Measurements from ENCODE around the gene ALG8. TPM values are rescaled to one million over a fixed set of nuclear protein-coding genes. Genes with fewer than 3 reads are reported as not detected.

The ALG8 gene
- total RNA-seq, 1 experiment from 2014 or later: 188 TPM

DNA sequence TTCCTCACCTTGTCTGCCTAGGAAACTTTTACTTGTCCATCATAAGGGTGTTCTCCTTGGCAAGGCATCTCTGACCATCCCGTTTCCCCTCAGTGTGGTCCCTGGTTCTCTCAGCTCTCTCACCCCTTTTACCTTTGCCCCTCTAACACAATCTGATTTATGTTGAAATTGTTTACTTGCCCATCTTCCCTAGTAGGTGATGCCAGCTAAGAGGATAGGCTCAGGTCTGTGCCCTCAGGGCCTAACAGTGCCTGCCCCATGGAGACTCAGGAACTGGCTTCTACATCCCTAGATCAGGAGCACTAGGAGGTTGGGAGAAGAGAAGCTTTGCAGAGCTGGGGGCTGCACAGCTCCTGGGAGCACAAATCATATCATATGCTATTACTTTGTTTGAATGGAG is 21.1 kb upstream of the ALG8 start:
- no peak for DNase-seq
- POLR2A ChIA-PET: no interaction called here
- TF ChIP-seq, protein P1, sequence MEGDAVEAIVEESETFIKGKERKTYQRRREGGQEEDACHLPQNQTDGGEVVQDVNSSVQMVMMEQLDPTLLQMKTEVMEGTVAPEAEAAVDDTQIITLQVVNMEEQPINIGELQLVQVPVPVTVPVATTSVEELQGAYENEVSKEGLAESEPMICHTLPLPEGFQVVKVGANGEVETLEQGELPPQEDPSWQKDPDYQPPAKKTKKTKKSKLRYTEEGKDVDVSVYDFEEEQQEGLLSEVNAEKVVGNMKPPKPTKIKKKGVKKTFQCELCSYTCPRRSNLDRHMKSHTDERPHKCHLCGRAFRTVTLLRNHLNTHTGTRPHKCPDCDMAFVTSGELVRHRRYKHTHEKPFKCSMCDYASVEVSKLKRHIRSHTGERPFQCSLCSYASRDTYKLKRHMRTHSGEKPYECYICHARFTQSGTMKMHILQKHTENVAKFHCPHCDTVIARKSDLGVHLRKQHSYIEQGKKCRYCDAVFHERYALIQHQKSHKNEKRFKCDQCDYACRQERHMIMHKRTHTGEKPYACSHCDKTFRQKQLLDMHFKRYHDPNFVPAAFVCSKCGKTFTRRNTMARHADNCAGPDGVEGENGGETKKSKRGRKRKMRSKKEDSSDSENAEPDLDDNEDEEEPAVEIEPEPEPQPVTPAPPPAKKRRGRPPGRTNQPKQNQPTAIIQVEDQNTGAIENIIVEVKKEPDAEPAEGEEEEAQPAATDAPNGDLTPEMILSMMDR (IDR thresholded peaks at IDR 0.05; ENCODE audit: insufficient read depth in 1 of 2, low read depth in 1 of 2, low read length in 1 of 2, severe bottlenecking in 1 of 2, unreplicated experiment in 1 of 2): no peak

DNA sequence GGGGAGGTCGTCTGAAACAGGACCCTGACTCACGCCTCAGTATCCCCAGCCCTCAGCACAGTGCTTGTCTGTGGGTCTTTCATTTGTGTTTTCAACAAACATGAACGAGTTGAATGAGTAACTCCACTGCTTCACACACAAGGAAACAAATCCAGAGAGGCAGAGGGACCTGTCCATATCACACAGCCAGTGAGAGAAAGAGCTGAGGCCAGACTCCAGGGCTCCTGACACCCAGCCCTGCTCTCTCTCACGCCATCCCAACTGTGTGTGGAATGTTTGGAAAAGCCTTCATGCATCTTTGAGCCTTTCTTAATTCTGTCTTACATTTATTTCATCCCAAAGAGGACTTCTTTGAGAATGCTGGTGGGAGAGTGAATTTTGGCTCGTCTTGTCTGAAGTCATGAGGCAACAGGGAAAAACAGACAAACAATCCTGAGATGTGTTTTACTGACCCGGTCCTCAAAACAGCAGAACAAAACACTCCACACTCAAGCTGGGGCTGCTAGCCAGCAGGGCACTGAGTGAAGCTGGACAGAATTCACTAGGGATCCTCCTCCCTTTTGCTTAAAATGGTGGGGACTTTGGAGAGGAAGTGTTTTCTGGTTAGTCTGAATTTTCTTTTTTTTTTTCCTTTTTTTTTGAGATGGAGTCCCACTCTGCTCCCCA is 19.7 kb upstream of the ALG8 start:
- BruUV-seq (replicated peaks): no TSS peak
- Mint-ChIP-seq H3K4me3 (ENCODE audit: unreplicated experiment) (no peak overlapping the region), H3K9me3 (ENCODE audit: unreplicated experiment) (no peaks in the 10 kb centered on the region), H3K27me3 (ENCODE audit: insufficient read depth, unreplicated experiment) (no peaks in the 10 kb centered on the region), H3K27ac (ENCODE audit: unreplicated experiment) (no peak overlapping the region), H3K36me3 (ENCODE audit: insufficient read depth, unreplicated experiment) (peaks cover 5% of the 10 kb centered on the region), H3K4me1 (ENCODE audit: low read depth, unreplicated experiment) (no peaks in the 10 kb centered on the region)
- no peak overlapping the region for H3K4me3 ChIP-seq (ENCODE audit: low read depth, low read length)
- ChIA-PET CTCF (no interaction called here), POLR2A (no interaction called here)
- no peaks in the 10 kb centered on the region for H3K27me3 ChIP-seq (replicated peaks; ENCODE audit: control insufficient read depth, insufficient read depth, low read length)
- no peak for DNase-seq
- no peaks in the 10 kb centered on the region for H3K4me1 ChIP-seq
- intact Hi-C loops (cut with micrococcal nuclease; ENCODE audit: unreplicated experiment): no loop called here
- H3K9me3 ChIP-seq: no peaks in the 10 kb centered on the region
- H3K36me3 ChIP-seq (ENCODE audit: control insufficient read depth, insufficient read depth, low read length): no peaks in the 10 kb centered on the region
- TF ChIP-seq, protein P1 (IDR thresholded peaks at IDR 0.05; ENCODE audit: insufficient read depth in 1 of 2, low read depth in 1 of 2, low read length in 1 of 2, severe bottlenecking in 1 of 2, unreplicated experiment in 1 of 2): no peak

More for the DNA sequence above, 21.1 kb upstream of the ALG8 start:
- Mint-ChIP-seq H3K36me3 (ENCODE audit: insufficient read depth, unreplicated experiment) (peaks cover 5% of the 10 kb centered on the region), H3K4me1 (ENCODE audit: low read depth, unreplicated experiment) (no peaks in the 10 kb centered on the region), H3K27me3 (ENCODE audit: insufficient read depth, unreplicated experiment) (no peaks in the 10 kb centered on the region), H3K9me3 (ENCODE audit: unreplicated experiment) (no peaks in the 10 kb centered on the region), H3K4me3 (ENCODE audit: unreplicated experiment) (no peak overlapping the region), H3K27ac (ENCODE audit: unreplicated experiment) (no peak overlapping the region)
- intact Hi-C loops (cut with micrococcal nuclease; ENCODE audit: unreplicated experiment): no loop called here
- Histone ChIP-seq H3K9me3 (no peaks in the 10 kb centered on the region), H3K4me1 (no peaks in the 10 kb centered on the region), H3K4me3 (ENCODE audit: low read depth, low read length) (no peak overlapping the region), H3K36me3 (ENCODE audit: control insufficient read depth, insufficient read depth, low read length) (no peaks in the 10 kb centered on the region), H3K27me3 (replicated peaks; ENCODE audit: control insufficient read depth, insufficient read depth, low read length) (no peaks in the 10 kb centered on the region)
- CTCF ChIA-PET: interaction anchor here (1.0 kb wide), 1 partner anchor 11 kb away, joined by 8 read pairs; no protein-coding TSS in a partner anchor
- BruUV-seq (replicated peaks): no TSS peak

DNA sequence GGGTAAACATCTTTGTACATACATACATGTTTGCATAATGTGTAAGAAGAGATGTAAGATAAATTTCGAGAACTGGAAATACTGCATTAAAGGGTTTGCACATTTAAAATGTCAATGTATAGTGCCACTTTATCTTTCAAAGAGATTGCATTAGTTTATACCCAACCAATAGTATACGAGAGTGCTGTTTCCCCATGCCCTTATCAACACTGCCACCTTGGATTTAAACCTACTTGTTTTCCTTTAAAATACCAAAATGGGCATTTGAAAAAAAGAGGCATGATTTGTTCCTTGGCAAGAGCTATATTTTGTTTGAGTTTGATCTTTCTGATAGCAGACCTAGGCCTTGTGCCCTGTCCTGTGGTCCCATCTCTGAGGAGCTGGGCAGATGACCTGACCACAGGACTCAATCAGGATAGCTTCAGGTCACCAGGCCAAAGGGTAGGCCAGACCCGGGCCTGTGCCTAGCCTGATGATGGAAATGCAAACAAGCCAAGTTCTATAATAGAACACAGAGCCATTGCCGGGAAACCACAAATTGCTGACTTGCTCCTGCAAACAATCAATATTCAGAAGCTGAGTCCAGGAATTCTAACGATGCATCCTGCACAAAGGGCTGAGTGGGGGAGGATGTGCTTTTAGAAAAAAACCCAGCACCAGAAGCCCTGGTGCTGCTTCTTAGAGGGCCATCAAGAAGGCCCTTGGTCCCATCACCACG is 16.9 kb upstream of the ALG8 start:
- peaks cover 5% of the 10 kb centered on the region for H3K36me3 Mint-ChIP-seq (ENCODE audit: insufficient read depth, unreplicated experiment)
- no peaks in the 10 kb centered on the region for H3K27me3 Mint-ChIP-seq (ENCODE audit: insufficient read depth, unreplicated experiment)
- H3K27me3 ChIP-seq (replicated peaks; ENCODE audit: control insufficient read depth, insufficient read depth, low read length): no peaks in the 10 kb centered on the region
- peaks cover under 1% of the 10 kb centered on the region for H3K4me1 Mint-ChIP-seq (ENCODE audit: low read depth, unreplicated experiment)
- DNase-seq: peak in 1 of 2 experiments; percentile 43
- H3K27ac Mint-ChIP-seq (ENCODE audit: unreplicated experiment): no peak overlapping the region
- intact Hi-C loops (cut with micrococcal nuclease; ENCODE audit: unreplicated experiment): no loop called here
- H3K4me3 ChIP-seq (ENCODE audit: low read depth, low read length): no peak overlapping the region
- peaks cover under 1% of the 10 kb centered on the region for H3K4me1 ChIP-seq
- no peak overlapping the region for H3K4me3 Mint-ChIP-seq (ENCODE audit: unreplicated experiment)
- CTCF ChIA-PET: no interaction called here
- no TSS peak for BruUV-seq (replicated peaks)
- POLR2A ChIA-PET: interaction anchor here (1.2 kb wide), 1 partner anchor 17 kb away, joined by 4 read pairs; the partner anchor contains the start of gene ALG8
- no peaks in the 10 kb centered on the region for H3K9me3 Mint-ChIP-seq (ENCODE audit: unreplicated experiment)
- TF ChIP-seq, protein P1 (IDR thresholded peaks at IDR 0.05; ENCODE audit: insufficient read depth in 1 of 2, low read depth in 1 of 2, low read length in 1 of 2, severe bottlenecking in 1 of 2, unreplicated experiment in 1 of 2): no peak
- H3K9me3 ChIP-seq: no peaks in the 10 kb centered on the region
- H3K36me3 ChIP-seq (ENCODE audit: control insufficient read depth, insufficient read depth, low read length): no peaks in the 10 kb centered on the region
